WTC11 (cell line): ENCODE results near the gene CCNL1.

Experiments used
- AR ChIP-seq: fragments of 250-450 bp; sonication (Bioruptor Pico); IDR thresholded peaks from 2 replicates; pipeline ENCODE4 v1.9.0; 2021; ENCODE audit warnings: mild to moderate bottlenecking
- FOXK1 ChIP-seq: sonication (generic); formaldehyde crosslinking; IDR thresholded peaks from 2 replicates; pipeline ENCODE4 v1.8.0; 2022; ENCODE audit warnings: mild to moderate bottlenecking, moderate library complexity, missing genetic modification reagents
- JUN ChIP-seq: sonication (generic); formaldehyde crosslinking; IDR thresholded peaks from 2 replicates; pipeline ENCODE4 v1.8.0; 2023; ENCODE audit warnings: mild to moderate bottlenecking, missing genetic modification reagents
- MAX ChIP-seq: sonication (generic); formaldehyde crosslinking; IDR thresholded peaks from 2 replicates; pipeline ENCODE4 v1.8.0; 2022; ENCODE audit warnings: mild to moderate bottlenecking, missing genetic modification reagents
- PREB ChIP-seq: sonication (generic); formaldehyde crosslinking; IDR thresholded peaks from 2 replicates; pipeline ENCODE4 v1.8.1; 2022; ENCODE audit warnings: mild to moderate bottlenecking, missing genetic modification reagents, moderate library complexity, borderline replicate concordance
- SMAD3 ChIP-seq: sonication (generic); formaldehyde crosslinking; IDR thresholded peaks from 2 replicates; pipeline ENCODE4 v1.8.0; 2022; ENCODE audit warnings: missing genetic modification reagents, mild to moderate bottlenecking, borderline replicate concordance
- TCF7 ChIP-seq: sonication (generic); formaldehyde crosslinking; IDR thresholded peaks from 2 replicates; pipeline ENCODE4 v1.8.0; 2022; ENCODE audit warnings: mild to moderate bottlenecking, low read depth, missing genetic modification reagents, moderate library complexity
- TF ChIP-seq, protein P1 (sequence below): sonication (generic); formaldehyde crosslinking; conservative IDR thresholded peaks from 2 replicates; pipeline ENCODE4 v1.8.1; 2022; ENCODE audit warnings: mild to moderate bottlenecking, missing genetic modification reagents
- TF ChIP-seq, protein P2 (sequence below): fragments of 200-600 bp; IDR thresholded peaks from 2 replicates; pipeline ENCODE4 v1.8.0; 2022; ENCODE audit warnings: antibody characterized with exemption

DNA sequence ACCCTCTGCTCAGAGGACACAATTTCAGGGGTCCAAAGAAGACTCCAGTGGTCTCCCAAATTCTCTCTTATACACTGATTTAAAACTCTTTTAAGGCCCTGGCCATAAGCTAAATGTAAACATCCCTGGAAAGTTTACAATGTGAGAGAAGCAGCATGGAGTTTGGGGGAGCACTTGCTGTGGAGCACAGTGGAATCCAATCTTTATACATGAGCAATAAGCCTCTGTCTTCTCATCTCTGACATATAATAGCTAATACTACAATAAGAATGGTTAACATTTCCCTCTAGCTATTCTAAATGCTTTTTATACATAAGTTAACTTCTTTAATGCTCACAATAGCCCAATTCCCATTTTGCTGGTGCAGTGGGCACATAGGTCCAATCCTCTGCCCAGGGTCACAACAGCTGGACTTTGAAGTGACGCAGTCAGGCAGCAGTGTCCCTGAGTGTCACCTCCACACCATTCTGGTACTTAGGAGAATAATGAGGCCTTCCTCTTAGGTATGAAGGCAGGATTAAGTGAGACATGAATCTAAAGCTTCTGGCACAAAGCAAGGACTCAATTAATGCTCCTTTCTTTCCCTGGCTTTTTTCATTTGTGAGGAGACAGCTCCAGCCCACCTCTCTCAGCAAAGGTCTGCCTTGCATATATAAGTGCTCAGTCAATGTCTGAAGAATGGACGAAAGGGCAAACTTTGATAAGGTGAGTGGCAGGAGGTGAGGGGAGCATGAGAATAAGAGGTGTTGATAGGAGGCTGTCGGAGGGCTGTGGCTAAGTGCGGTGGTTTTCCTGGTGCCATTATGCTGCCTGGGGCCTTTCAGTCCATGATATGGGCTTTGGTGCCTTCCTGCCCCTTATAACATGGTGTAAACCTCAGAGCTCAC is 26.3 kb downstream of the CCNL1 start:
- TF ChIP-seq, protein P1, sequence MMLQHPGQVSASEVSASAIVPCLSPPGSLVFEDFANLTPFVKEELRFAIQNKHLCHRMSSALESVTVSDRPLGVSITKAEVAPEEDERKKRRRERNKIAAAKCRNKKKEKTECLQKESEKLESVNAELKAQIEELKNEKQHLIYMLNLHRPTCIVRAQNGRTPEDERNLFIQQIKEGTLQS (CRISPR knock-in tag): no peak
- TF ChIP-seq, protein P2, sequence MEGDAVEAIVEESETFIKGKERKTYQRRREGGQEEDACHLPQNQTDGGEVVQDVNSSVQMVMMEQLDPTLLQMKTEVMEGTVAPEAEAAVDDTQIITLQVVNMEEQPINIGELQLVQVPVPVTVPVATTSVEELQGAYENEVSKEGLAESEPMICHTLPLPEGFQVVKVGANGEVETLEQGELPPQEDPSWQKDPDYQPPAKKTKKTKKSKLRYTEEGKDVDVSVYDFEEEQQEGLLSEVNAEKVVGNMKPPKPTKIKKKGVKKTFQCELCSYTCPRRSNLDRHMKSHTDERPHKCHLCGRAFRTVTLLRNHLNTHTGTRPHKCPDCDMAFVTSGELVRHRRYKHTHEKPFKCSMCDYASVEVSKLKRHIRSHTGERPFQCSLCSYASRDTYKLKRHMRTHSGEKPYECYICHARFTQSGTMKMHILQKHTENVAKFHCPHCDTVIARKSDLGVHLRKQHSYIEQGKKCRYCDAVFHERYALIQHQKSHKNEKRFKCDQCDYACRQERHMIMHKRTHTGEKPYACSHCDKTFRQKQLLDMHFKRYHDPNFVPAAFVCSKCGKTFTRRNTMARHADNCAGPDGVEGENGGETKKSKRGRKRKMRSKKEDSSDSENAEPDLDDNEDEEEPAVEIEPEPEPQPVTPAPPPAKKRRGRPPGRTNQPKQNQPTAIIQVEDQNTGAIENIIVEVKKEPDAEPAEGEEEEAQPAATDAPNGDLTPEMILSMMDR: no peak
- TF ChIP-seq MAX (CRISPR knock-in tag): no peak
- no peak for TF ChIP-seq JUN (CRISPR knock-in tag)
- no peak for TF ChIP-seq AR
- TF ChIP-seq TCF7 (CRISPR knock-in tag): no peak
- no peak for TF ChIP-seq SMAD3 (CRISPR knock-in tag)
- TF ChIP-seq FOXK1: no peak
- no peak for TF ChIP-seq PREB (CRISPR knock-in tag)
